Measurements from ENCODE around the gene SLC16A3.

SLC16A3 gene

DNA sequence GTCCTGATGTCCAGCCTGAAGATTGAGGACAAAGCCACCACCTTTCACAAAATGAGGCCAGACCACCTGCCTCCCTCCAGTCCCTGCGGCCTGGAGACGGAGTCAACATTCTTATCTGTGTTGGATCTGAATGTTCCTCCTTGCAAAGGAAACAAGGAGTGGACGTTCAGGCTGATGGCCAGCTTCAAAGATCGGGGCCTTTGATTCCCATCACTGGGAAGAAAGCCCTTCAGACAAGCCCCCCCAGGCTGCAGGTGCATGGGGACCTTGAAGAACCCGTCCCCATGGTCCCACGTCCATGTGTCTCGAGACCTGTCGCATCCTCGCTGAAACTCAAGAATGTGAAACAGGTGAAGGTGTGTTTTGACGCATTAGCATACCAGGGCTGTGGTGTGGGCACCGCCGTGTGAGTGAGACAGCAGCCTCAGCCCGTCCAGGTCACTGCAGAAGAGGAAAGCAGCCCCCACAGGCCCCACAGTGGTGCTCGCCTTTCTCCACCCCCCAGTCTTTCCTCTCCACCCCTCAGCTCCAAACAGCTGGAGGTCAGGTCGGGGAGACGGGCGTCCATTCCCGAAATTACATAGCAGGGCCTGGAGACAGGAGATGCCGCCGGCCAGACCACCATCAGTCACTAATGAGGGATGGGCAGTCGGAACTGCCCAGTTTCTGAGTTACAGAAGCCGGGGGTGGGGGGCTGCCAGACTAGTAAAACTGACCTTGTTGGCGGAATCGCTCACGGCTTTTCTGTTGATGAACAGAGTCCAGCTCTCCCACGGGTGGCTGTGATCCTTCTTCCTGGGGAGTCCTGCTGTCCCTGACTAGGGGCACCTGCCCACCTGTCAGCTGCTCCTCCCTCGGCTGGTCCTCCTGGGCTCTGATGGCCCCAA is 45.5 kb downstream of the SLC16A3 start (continued):
- TF ChIP-seq, protein P1, sequence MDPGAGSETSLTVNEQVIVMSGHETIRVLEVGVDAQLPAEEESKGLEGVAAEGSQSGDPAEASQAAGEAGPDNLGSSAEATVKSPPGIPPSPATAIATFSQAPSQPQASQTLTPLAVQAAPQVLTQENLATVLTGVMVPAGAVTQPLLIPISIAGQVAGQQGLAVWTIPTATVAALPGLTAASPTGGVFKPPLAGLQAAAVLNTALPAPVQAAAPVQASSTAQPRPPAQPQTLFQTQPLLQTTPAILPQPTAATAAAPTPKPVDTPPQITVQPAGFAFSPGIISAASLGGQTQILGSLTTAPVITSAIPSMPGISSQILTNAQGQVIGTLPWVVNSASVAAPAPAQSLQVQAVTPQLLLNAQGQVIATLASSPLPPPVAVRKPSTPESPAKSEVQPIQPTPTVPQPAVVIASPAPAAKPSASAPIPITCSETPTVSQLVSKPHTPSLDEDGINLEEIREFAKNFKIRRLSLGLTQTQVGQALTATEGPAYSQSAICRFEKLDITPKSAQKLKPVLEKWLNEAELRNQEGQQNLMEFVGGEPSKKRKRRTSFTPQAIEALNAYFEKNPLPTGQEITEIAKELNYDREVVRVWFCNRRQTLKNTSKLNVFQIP (CRISPR knock-in tag; IDR thresholded peaks at IDR 0.05; ENCODE audit: borderline replicate concordance, low read depth), result no peak
- TF ChIP-seq GLIS3 (CRISPR knock-in tag; IDR thresholded peaks at IDR 0.05) (no peak), ZNF565 (CRISPR knock-in tag; conservative IDR thresholded peaks at IDR 0.05; ENCODE audit: low read depth) (no peak), ESRRG (CRISPR knock-in tag; IDR thresholded peaks at IDR 0.05) (no peak), CSDC2 (CRISPR knock-in tag; IDR thresholded peaks at IDR 0.05) (no peak), TOX (CRISPR knock-in tag; IDR thresholded peaks at IDR 0.05; ENCODE audit: borderline replicate concordance) (no peak)

DNA sequence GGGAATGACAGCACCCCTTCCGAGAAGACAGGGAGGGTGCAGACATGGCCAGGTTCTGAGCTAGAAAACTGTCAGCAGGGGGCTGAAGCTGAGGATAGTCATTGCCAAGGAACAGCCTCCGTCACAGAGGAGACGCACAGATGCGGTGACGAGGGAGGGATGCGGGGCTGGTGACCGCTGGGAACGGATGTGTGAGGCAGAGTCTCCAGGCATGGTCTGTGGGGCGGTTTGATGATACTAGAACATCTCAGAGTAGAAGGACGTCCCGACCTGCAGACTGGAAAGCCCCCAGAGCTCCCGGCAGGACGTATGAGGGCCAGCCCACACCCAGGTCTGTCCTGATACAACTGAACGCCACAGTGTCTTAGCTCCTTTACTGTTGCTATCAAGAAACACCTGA is 46.5 kb downstream of the SLC16A3 start:
- no peak for ATAC-seq
- TF ChIP-seq ZNF8 (CRISPR knock-in tag; IDR thresholded peaks at IDR 0.05), result no peak
- TF ChIP-seq ZNF70 (CRISPR knock-in tag; IDR thresholded peaks at IDR 0.05), result no peak
- no peak for TF ChIP-seq TOX (CRISPR knock-in tag; IDR thresholded peaks at IDR 0.05; ENCODE audit: borderline replicate concordance)
- TF ChIP-seq SNAI2 (CRISPR knock-in tag; IDR thresholded peaks at IDR 0.05), result no peak
- TF ChIP-seq RARB (CRISPR knock-in tag; IDR thresholded peaks at IDR 0.05), result no peak
- TF ChIP-seq ZNF565 (CRISPR knock-in tag; conservative IDR thresholded peaks at IDR 0.05; ENCODE audit: low read depth), result no peak
- no peak for TF ChIP-seq ZFP3 (CRISPR knock-in tag; IDR thresholded peaks at IDR 0.05)
- TF ChIP-seq ZC3H10 (CRISPR knock-in tag; IDR thresholded peaks at IDR 0.05), result no peak
- TF ChIP-seq OSR1 (CRISPR knock-in tag; IDR thresholded peaks at IDR 0.05), result no peak
- no peak for TF ChIP-seq ISL1 (CRISPR knock-in tag; IDR thresholded peaks at IDR 0.05)
- TF ChIP-seq, protein P1 (CRISPR knock-in tag; IDR thresholded peaks at IDR 0.05; ENCODE audit: borderline replicate concordance, low read depth), result no peak
- TF ChIP-seq ESRRG (CRISPR knock-in tag; IDR thresholded peaks at IDR 0.05), result no peak
- no peak for TF ChIP-seq ARNTL (CRISPR knock-in tag; IDR thresholded peaks at IDR 0.05; ENCODE audit: borderline replicate concordance, low read depth)

DNA sequence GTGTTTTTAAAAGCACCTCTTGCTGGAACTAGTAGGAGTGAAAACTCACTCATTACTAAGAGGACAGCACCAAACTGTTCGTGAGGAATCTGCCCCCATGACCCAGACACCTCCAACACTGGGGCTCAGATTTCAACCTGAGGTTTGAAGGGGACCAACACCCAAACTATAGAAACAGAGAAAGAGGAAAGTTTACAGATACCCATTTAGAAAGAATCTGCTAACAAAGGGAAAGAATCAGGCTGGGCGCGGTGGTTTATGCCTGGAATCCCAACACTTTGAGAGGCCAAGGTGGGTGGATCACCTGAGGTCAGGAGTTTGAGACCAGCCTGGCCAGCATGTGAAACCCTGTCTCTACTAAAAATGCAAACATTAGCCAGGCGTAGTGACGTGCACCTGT is 48.1 kb downstream of the SLC16A3 start:
- ATAC-seq, result no peak
- TF ChIP-seq CSDC2 (CRISPR knock-in tag; IDR thresholded peaks at IDR 0.05) (no peak), GLIS3 (CRISPR knock-in tag; IDR thresholded peaks at IDR 0.05) (no peak), TCF4 (CRISPR knock-in tag; IDR thresholded peaks at IDR 0.05; ENCODE audit: borderline replicate concordance) (no peak), SNAI2 (CRISPR knock-in tag; IDR thresholded peaks at IDR 0.05) (no peak), ZNF70 (CRISPR knock-in tag; IDR thresholded peaks at IDR 0.05) (no peak), ARNTL (CRISPR knock-in tag; IDR thresholded peaks at IDR 0.05; ENCODE audit: borderline replicate concordance, low read depth) (no peak), PPARA (CRISPR knock-in tag; IDR thresholded peaks at IDR 0.05; ENCODE audit: borderline replicate concordance) (no peak), ZC3H10 (CRISPR knock-in tag; IDR thresholded peaks at IDR 0.05) (no peak), ISL1 (CRISPR knock-in tag; IDR thresholded peaks at IDR 0.05) (no peak), ZFP30 (CRISPR knock-in tag; IDR thresholded peaks at IDR 0.05) (no peak), OSR1 (CRISPR knock-in tag; IDR thresholded peaks at IDR 0.05) (no peak)
- TF ChIP-seq, protein P2, sequence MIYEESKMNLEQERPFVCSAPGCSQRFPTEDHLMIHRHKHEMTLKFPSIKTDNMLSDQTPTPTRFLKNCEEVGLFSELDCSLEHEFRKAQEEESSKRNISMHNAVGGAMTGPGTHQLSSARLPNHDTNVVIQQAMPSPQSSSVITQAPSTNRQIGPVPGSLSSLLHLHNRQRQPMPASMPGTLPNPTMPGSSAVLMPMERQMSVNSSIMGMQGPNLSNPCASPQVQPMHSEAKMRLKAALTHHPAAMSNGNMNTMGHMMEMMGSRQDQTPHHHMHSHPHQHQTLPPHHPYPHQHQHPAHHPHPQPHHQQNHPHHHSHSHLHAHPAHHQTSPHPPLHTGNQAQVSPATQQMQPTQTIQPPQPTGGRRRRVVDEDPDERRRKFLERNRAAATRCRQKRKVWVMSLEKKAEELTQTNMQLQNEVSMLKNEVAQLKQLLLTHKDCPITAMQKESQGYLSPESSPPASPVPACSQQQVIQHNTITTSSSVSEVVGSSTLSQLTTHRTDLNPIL (CRISPR knock-in tag; IDR thresholded peaks at IDR 0.05; ENCODE audit: low read depth), result no peak
- TF ChIP-seq, protein P3, sequence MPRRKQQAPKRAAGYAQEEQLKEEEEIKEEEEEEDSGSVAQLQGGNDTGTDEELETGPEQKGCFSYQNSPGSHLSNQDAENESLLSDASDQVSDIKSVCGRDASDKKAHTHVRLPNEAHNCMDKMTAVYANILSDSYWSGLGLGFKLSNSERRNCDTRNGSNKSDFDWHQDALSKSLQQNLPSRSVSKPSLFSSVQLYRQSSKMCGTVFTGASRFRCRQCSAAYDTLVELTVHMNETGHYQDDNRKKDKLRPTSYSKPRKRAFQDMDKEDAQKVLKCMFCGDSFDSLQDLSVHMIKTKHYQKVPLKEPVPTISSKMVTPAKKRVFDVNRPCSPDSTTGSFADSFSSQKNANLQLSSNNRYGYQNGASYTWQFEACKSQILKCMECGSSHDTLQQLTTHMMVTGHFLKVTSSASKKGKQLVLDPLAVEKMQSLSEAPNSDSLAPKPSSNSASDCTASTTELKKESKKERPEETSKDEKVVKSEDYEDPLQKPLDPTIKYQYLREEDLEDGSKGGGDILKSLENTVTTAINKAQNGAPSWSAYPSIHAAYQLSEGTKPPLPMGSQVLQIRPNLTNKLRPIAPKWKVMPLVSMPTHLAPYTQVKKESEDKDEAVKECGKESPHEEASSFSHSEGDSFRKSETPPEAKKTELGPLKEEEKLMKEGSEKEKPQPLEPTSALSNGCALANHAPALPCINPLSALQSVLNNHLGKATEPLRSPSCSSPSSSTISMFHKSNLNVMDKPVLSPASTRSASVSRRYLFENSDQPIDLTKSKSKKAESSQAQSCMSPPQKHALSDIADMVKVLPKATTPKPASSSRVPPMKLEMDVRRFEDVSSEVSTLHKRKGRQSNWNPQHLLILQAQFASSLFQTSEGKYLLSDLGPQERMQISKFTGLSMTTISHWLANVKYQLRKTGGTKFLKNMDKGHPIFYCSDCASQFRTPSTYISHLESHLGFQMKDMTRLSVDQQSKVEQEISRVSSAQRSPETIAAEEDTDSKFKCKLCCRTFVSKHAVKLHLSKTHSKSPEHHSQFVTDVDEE (CRISPR knock-in tag; IDR thresholded peaks at IDR 0.05), result no peak
- TF ChIP-seq, protein P4, sequence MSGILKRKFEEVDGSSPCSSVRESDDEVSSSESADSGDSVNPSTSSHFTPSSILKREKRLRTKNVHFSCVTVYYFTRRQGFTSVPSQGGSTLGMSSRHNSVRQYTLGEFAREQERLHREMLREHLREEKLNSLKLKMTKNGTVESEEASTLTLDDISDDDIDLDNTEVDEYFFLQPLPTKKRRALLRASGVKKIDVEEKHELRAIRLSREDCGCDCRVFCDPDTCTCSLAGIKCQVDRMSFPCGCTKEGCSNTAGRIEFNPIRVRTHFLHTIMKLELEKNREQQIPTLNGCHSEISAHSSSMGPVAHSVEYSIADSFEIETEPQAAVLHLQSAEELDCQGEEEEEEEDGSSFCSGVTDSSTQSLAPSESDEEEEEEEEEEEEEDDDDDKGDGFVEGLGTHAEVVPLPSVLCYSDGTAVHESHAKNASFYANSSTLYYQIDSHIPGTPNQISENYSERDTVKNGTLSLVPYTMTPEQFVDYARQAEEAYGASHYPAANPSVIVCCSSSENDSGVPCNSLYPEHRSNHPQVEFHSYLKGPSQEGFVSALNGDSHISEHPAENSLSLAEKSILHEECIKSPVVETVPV (CRISPR knock-in tag; IDR thresholded peaks at IDR 0.05), result no peak
- TF ChIP-seq, protein P1 (CRISPR knock-in tag; IDR thresholded peaks at IDR 0.05; ENCODE audit: borderline replicate concordance, low read depth), result no peak
- TF ChIP-seq, protein P5, sequence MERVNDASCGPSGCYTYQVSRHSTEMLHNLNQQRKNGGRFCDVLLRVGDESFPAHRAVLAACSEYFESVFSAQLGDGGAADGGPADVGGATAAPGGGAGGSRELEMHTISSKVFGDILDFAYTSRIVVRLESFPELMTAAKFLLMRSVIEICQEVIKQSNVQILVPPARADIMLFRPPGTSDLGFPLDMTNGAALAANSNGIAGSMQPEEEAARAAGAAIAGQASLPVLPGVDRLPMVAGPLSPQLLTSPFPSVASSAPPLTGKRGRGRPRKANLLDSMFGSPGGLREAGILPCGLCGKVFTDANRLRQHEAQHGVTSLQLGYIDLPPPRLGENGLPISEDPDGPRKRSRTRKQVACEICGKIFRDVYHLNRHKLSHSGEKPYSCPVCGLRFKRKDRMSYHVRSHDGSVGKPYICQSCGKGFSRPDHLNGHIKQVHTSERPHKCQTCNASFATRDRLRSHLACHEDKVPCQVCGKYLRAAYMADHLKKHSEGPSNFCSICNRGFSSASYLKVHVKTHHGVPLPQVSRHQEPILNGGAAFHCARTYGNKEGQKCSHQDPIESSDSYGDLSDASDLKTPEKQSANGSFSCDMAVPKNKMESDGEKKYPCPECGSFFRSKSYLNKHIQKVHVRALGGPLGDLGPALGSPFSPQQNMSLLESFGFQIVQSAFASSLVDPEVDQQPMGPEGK (CRISPR knock-in tag; IDR thresholded peaks at IDR 0.05; ENCODE audit: borderline replicate concordance), result no peak
